Omental fat pad (tissue), 4 donors: ENCODE measurements around the gene PSMB2. TPM values are rescaled to one million over a fixed set of nuclear protein-coding genes. Genes with fewer than 3 reads are reported as not detected.

ENCODE experiments used
- ATAC-seq: fragments of 150-250 bp; one replicate; pipeline ENCODE4 v1.9.1; 2016; ENCODE audit warnings: mild to moderate bottlenecking, moderate library complexity; ENCODE audit not compliant: low FRiP score
- DNase-seq: peaks from one replicate; pipeline ENCODE4 v3.0.0-alpha.2; 2019; ENCODE audit warnings: low spot score
- CTCF ChIP-seq, 3 donors: fragments of 450-650 bp; IDR thresholded peaks; one replicate each; pipeline ENCODE4 v1.5.1; 2016 to 2017; ENCODE audit warnings: antibody characterized with exemption in 3 of 3, mild to moderate bottlenecking in 3 of 3, moderate library complexity in 2 of 3
- total RNA-seq, 4 donors: library from RNA; depleted of rRNA; stranded (reverse); fragments of >200 nt; gene quantifications; one replicate each; pipeline ENCODE4 v1.1.0, GENCODE V29; 2016

Gene PSMB2
- total RNA-seq, 4 donors from 2014 or later = 31.4 to 39.9 (median 36.1) TPM

- ATAC-seq (no peak), DNase-seq (no peak)
- no peak for TF ChIP-seq CTCF (IDR thresholded peaks at IDR 0.05)
Observed at GRCh38 chr1:35650416-35650815, 9.1 kb upstream of the PSMB2 start.

- ATAC-seq (no peak), DNase-seq (no peak)
- TF ChIP-seq CTCF (IDR thresholded peaks at IDR 0.05) = no peak
Observed at GRCh38 chr1:35646043-35646442, 4.7 kb upstream of the PSMB2 start.

- DNase-seq (no peak), ATAC-seq (no peak)
- TF ChIP-seq CTCF (IDR thresholded peaks at IDR 0.05) = no peak
Observed at GRCh38 chr1:35644204-35644603, 2.9 kb upstream of the PSMB2 start.

- no peak for TF ChIP-seq CTCF (IDR thresholded peaks at IDR 0.05)
- no peak for ATAC-seq
- DNase-seq = no peak
Observed at GRCh38 chr1:35642471-35642955, 1.2 kb upstream of the PSMB2 start.

GRCh38 chr1:35640380-35641232, 720 bp downstream of the PSMB2 start:
- no peak for TF ChIP-seq CTCF (IDR thresholded peaks at IDR 0.05)
- ATAC-seq (no peak), DNase-seq (no peak)

GRCh38 chr1:35637401-35637809, 3.9 kb downstream of the PSMB2 start:
- TF ChIP-seq CTCF (IDR thresholded peaks at IDR 0.05) = no peak
- DNase-seq (no peak), ATAC-seq (no peak)

- ATAC-seq (no peak), DNase-seq (no peak)
Observed at GRCh38 chr1:35633547-35633946, 7.8 kb downstream of the PSMB2 start.

More at GRCh38 chr1:35633547-35633946, 7.8 kb downstream of the PSMB2 start:
- TF ChIP-seq CTCF (IDR thresholded peaks at IDR 0.05) = no peak
